HG03565 (cell line): ENCODE measurements around the gene SLC31A1.
A peak's percentile ranks its signal among the peaks of the same experiment; 100 is the strongest.
"Not testable (repeated sequence)": the region's sequence is repeated elsewhere in the genome, so short reads cannot be mapped to it uniquely, and the experiment has no call there.

ENCODE experiments used
- ATAC-seq: cut with Tn5 transposase; IDR thresholded peaks from one replicate; pipeline ENCODE4 v1.9.1; 2021; ENCODE audit warnings: mild to moderate bottlenecking, moderate library complexity; ENCODE audit not compliant: unreplicated experiment

Gene SLC31A1

DNA sequence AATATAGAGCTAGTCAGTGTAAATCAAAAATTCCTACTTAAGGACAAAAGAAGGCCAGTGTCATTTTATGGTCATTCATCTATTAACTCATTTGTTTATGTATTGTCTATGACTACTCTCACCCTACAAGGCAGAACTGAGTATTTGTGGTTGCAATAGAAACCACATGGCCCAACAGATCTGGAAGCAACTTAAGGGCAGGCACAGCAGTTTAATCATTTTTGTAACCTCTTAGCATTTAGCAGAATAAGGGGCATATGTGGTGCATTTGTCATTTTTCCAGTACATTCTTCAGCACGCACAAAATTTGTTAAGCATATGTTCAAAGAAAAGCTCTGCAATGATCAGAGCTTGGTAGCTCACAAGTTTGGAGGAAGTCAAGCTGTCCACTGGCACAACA is 1.4 kb upstream of the SLC31A1 start:
- peak; percentile 40 for ATAC-seq

DNA sequence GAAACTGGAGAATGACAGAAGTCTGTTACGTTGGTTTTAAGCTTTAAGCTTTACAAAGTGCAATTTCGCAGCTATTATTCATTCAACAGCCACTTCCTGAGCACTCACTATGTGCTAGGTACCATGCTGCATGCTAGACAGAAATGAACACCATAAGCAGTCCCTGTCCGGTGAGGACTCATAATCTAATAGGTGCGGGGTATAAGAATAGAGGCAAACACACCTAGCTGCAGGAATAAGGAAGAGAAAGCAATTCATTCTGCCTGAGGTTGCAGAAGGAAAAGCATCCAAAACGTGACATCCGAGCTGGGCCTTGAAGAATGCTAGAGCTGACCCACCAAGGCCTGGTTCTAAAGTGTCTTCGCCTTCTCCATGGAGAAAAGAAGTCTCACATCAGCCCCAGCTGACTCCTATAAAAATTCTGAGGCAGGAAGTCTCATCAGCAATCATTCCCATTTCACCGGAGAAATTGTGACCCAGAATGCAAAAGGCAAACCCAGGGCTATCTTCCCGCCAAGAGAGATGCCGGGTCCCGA is 809 bp upstream of the SLC31A1 start:
- no peak for ATAC-seq

DNA sequence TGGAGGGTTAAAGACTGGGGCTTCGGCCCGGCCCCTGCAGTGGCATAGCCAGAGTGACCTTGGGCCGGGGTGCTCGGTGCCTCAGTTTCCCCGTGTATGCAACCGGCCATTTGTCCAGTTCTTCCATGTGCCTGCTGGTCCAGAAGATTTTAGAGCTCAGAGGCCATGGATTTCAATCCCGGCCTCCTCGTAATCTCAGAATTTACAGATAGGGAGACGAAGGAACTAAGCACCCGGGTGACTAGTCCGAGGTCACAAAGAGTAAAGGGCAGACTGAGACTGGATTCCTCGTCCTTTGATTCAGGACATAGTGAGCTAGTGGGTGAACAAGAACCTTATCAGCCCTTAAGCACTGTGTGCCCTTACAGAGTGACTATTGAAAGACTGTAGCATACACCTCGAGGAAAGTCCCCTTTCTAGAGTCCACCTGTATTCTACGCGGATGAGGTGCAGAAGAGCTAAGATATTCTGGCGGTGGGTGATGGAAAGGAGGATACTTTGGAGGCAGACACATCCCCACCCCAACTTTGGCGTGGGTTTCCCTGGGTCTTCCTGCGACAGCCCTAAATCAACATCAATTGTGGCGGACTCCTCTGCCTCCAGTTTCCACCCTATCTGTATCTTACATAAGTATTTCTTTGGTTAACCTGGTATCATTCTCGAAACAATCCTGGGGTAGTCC is 597 bp downstream of the SLC31A1 start:
- ATAC-seq, result no peak

DNA sequence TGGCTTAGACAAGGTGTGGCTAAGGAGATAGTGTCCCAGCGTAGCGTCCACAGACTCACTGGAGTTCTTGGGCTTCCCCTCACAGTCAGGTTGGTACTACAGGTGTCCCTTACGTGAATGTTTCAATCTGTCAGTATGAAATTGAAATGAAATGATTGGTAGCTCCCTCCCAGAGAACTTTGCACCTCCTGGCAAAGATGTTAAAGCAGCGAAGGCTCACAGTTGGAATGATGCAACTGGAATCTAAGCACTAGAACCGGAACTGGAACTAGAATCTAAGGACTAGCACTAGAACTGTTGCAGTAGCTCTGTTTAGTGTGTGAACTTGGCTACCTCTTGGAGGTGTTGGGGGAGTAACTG is 1.1 kb downstream of the SLC31A1 start:
- ATAC-seq, result no peak

- no peak for ATAC-seq
Observed at GRCh38 chr9:113223963-113224362, 2.6 kb downstream of the SLC31A1 start.

- ATAC-seq, result no peak
Observed at GRCh38 chr9:113227436-113227835, 6.1 kb downstream of the SLC31A1 start.

GRCh38 chr9:113228130-113228665 is 6.9 kb downstream of the SLC31A1 start:
- ATAC-seq, result no peak

- no peak for ATAC-seq
Observed at GRCh38 chr9:113231701-113232100, 10.4 kb downstream of the SLC31A1 start.

GRCh38 chr9:113235701-113236255 is 14.4 kb downstream of the SLC31A1 start:
- ATAC-seq, result not testable (repeated sequence)

DNA sequence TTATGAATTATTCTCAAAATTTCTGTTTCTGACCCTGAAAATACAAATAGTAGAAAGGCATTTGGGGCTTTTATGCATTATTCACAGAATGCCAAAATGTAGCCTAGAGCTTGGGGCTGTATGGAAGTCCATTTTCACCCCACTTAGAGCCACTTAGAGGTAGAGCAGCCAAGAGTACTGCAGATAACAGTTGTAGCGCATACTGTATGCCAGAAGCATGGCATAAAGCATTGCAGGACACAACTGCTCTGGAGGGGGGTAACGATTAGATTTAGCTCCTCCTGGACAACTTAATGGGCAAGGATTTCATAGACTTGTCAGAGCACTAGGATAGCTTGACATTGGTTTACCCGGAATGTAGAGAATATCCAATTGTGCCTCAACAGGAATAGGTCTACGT is 15.7 kb downstream of the SLC31A1 start:
- ATAC-seq, result no peak

- no peak for ATAC-seq
Observed at GRCh38 chr9:113238202-113238858, 17.0 kb downstream of the SLC31A1 start.

DNA sequence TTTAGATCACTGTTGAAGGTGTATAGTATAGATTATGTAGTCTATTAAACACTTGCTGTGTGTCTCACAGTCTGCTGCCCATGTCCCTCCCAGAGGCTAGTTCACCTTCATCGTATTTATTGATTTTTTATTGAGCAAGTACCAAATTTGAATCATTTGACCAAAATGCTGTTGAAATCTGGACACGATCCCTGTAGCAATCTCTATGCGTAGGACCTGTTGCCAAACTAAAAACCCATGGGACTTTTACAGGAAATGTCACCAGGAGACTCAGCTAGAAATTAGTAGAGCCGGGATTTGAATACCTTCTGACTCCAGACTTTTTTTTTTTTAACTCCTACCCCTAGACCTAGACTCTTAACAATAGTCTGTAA is 17.5 kb downstream of the SLC31A1 start:
- ATAC-seq, result no peak

DNA sequence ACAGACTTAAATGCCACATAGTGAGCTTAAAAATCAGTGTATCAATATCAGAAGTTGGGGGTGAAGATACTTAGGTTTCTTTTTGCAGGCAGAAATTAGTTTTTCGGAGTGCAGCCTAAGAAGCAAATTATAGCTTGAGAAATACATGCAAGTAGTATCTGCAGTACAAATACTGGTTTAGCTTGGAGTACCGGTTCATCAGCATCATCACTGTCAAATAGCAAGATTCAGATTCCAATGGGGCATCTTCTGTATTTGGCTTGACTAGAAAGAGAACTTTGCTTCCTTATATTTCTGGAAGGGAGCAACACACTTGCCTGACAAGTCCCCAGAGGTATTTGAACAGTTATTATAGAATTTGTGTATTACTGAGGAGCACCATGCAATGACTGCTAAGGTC is 19.8 kb downstream of the SLC31A1 start:
- no peak for ATAC-seq

DNA sequence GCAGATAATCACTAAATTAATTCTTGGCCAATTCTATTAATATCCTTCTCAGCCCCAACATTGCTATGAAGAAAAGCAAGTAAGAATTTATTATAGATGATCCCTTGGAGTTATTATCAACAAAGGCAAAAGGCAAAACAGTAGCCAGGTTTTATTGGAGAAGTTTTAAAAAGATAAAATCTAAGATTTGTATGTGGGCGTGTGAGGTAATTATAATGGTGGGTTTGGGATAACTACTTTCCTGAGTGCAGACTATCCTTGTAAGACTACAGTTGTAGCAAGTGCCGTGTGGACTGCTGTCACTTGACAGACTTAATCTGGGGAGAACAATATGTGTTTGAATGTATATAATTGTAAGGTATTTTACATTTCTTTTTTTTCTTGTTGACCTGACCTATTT is 23.2 kb downstream of the SLC31A1 start:
- no peak for ATAC-seq

DNA sequence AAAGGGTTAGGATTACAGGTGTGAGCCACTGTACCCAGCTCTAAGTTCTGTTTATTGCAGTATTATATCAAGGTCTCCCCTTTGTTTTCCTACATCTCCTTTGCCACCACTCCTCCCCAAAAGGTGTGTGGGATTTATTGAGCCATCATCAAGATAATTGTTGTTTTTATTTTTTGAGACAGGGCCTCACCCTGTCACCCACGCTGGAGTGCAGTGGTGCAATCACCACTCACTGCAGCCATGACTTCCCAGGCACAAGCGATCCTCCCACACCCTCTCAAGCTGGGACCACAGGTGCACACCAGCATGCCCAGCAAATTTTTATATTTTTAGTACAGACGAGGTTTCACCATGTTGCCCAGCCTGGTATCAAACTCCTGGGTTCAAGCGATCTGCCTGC is 24.6 kb downstream of the SLC31A1 start:
- ATAC-seq, result no peak

DNA sequence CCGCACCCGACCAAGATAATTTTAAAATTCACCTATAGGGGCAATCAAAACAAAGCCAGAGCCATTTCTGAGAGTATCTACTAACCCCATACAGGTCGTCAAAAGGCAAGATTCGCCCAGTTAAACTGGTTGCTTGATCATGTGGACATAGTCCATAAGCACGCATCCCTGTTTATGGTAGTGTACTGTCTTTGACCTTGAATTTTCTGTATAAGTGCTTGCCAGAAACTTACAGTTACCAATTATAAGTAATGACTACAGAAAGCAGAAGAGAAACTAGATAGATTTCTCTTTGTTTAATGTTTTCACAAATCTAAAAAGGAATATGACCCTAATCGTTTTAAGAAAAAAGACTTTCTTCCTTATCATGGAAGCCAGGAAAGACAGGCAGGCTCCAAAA is 25.6 kb downstream of the SLC31A1 start:
- ATAC-seq, result no peak

GRCh38 chr9:113247640-113248039 is 26.3 kb downstream of the SLC31A1 start:
- no peak for ATAC-seq

DNA sequence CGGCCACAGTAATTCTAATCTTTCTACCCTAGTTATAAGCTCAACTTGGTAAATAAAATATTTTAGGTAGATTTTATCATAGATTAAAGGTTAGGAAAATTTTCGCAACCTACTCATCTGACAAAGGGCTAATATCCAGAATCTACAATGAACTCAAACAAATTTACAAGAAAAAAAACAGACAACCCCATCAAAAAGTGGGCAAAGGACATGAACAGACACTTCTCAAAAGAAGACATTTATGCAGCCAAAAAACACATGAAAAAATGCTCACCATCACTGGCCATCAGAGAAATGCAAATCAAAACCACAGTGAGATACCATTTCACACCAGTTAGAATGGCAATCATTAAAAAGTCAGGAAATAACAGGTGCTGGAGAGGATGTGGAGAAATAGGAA is 28.3 kb downstream of the SLC31A1 start:
- not testable (repeated sequence) for ATAC-seq

DNA sequence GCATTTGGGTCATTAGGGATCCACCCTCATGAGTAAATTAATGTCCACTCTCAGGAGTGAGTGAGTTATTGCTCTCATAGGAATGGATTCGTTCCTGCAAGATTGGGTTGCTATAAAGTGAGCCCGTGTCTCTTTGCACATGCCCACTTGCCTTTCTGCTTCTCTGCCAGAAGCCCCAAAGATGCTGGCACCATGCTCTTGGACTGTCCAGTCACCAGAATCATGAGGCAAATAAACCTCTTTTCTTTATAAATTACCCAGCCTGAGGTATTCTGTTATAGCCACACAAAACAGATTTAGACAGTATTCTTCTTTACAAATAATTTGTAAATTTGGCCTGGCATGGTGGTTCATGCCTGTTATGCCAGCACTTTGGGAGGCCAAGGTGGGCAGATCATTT is 29.5 kb downstream of the SLC31A1 start:
- ATAC-seq, result no peak

DNA sequence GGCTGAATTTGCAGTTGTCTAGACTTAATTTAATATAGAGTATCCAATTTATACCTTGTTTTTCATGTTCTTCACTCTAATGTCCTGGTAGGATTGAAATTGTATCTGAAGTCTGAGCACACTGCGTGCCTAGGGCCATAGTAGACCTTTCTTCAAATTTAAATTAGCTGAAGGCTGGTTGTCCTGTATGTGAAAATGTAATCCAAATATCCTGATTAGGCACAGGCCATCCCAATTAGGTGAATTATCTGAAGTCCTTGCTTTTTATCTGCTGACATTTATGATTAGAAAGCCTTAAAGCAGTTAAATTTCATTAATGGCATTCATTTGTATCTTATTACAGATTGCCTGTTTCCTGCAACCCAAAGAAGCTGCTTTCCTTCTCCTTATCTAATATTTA is 33.6 kb downstream of the SLC31A1 start:
- no peak for ATAC-seq

DNA sequence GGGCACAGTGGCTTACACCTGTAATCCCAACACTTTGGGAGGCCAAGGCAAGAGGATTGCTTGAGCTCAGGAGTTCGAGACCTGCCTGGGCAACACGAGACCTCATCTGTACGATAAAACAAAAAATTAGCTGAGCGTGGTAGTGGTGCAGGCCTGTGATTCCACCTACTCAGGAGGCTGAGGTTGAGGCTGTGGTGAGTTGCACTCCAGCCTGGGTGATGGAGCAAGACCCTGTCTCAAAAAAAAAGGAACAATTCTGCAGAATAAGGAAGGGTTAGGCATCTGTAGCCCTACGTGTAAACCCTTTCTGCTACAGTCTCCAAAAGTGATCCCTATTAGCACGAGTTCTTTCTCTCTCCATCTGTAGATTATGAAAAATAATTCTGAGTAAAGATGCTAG is 34.1 kb downstream of the SLC31A1 start:
- ATAC-seq, result no peak

DNA sequence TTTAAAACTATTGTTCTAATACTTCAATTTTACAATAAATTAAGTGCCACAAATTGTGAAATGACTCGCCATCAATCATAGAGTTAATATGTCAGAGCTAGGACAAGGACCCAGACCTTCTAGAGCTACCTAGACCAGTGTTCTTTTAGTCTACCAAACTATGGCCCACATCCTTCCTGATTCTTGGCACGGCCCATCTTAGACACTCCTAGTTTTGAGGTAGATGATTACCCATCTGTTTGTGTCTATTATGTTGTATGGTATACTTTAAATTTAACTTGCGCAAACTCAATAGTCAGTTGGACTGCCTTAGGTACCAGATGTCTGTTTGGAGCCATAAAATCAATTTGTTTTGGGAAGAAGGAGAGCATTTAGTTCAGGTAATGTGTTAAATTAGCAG is 36.5 kb downstream of the SLC31A1 start:
- no peak for ATAC-seq
